GM12865 (cell line): ENCODE measurements around the gene DIAPH2.

ENCODE experiments used
- DNase-seq: peaks from one replicate; pipeline ENCODE4 v3.0.0; 2010; ENCODE audit warnings: low read depth
- H3K4me3 ChIP-seq: 2 replicates; pipeline ENCODE4 v1.5.1; 2011; ENCODE audit warnings: mild to moderate bottlenecking, low read depth, low read length, control low read depth
- CTCF ChIP-seq: IDR thresholded peaks from 2 replicates; pipeline ENCODE4 v1.5.1; 2011; ENCODE audit warnings: low read length, control low read depth, low read depth, inconsistent platforms; ENCODE audit not compliant: insufficient read depth; ENCODE audit errors: missing control alignments

DIAPH2 gene

GRCh38 chrX:97498093-97498492, 813.5 kb downstream of the DIAPH2 start:
- peak; percentile 9 for DNase-seq
- no peak overlapping the region for H3K4me3 ChIP-seq
- no peak for TF ChIP-seq CTCF

- H3K4me3 ChIP-seq: no peak overlapping the region
- no peak for DNase-seq
- no peak for TF ChIP-seq CTCF
Observed at GRCh38 chrX:97504431-97504830, 819.8 kb downstream of the DIAPH2 start.

- DNase-seq: no peak
- no peak for TF ChIP-seq CTCF
- no peak overlapping the region for H3K4me3 ChIP-seq
Observed at GRCh38 chrX:97517763-97518162, 833.1 kb downstream of the DIAPH2 start.

GRCh38 chrX:97522307-97522706, 837.7 kb downstream of the DIAPH2 start:
- TF ChIP-seq CTCF: no peak

GRCh38 chrX:97524340-97524739, 839.7 kb downstream of the DIAPH2 start:
- TF ChIP-seq CTCF: no peak
- no peak overlapping the region for H3K4me3 ChIP-seq

More at GRCh38 chrX:97522307-97522706, 837.7 kb downstream of the DIAPH2 start:
- DNase-seq: no peak
- no peak overlapping the region for H3K4me3 ChIP-seq

GRCh38 chrX:97524997-97525396, 840.4 kb downstream of the DIAPH2 start:
- TF ChIP-seq CTCF: no peak
- H3K4me3 ChIP-seq: no peak overlapping the region
- DNase-seq: no peak

More at GRCh38 chrX:97524340-97524739, 839.7 kb downstream of the DIAPH2 start:
- DNase-seq: no peak

GRCh38 chrX:97525981-97526380, 841.3 kb downstream of the DIAPH2 start:
- DNase-seq: no peak
- no peak for TF ChIP-seq CTCF
- H3K4me3 ChIP-seq: no peak overlapping the region
